NCI-H526 treated with DMSO at 0.1 percent for 48 hours (cell line): ENCODE measurements around the gene IGFBP6.
"Not testable (repeated sequence)": the region's sequence is repeated elsewhere in the genome, so short reads cannot be mapped to it uniquely, and the experiment has no call there.

Experiments used
- DNase-seq: peaks from one replicate; lab custom pipeline; 2025; lab: John Stamatoyannopoulos, UW

The IGFBP6 gene

GRCh38 chr12:53096759-53097158 lies 708 bp upstream of the IGFBP6 start:
- DNase-seq: no peak

GRCh38 chr12:53097207-53097563 lies 282 bp upstream of the IGFBP6 start:
- no peak for DNase-seq

DNA sequence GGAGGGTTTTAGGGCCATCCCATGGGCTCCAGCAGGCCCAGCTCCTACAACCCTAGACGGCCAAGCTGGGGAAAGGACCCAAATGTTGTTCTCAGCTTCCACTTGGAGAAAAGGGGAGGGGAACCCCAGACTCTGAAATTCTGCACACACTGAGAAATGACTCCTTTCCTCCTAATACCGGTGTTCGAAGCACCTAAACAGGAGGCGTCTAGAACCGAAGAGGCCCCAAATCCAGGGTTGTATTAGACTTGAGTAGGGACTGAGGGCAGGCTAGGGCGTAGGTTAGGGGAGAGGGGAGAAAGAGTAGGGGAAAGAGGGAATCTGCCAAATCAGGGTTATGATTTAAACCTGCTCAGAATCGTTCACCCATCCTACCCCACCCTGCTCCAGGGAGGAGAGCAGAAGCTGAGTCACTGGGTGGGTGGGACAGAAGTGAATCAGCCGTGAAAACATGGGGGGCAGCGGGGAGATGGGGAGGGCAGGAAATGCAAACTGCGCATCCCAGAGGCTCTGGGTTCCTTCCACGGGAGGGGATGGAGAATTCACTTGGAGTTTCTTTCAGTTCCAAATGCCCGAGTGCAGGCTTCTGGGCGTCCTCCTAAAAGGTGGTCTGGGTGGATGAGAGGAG lies 1.0 kb downstream of the IGFBP6 start:
- DNase-seq: no peak

GRCh38 chr12:53099071-53099882 lies 1.8 kb downstream of the IGFBP6 start:
- DNase-seq: peak; percentile 6

- no peak for DNase-seq
These were observed 3.1 kb downstream of the IGFBP6 start for GRCh38 chr12:53100466-53101151.

- no peak for DNase-seq
These were observed 3.8 kb downstream of the IGFBP6 start for GRCh38 chr12:53101266-53101665.

GRCh38 chr12:53101931-53102781 lies 4.7 kb downstream of the IGFBP6 start:
- no peak for DNase-seq

DNA sequence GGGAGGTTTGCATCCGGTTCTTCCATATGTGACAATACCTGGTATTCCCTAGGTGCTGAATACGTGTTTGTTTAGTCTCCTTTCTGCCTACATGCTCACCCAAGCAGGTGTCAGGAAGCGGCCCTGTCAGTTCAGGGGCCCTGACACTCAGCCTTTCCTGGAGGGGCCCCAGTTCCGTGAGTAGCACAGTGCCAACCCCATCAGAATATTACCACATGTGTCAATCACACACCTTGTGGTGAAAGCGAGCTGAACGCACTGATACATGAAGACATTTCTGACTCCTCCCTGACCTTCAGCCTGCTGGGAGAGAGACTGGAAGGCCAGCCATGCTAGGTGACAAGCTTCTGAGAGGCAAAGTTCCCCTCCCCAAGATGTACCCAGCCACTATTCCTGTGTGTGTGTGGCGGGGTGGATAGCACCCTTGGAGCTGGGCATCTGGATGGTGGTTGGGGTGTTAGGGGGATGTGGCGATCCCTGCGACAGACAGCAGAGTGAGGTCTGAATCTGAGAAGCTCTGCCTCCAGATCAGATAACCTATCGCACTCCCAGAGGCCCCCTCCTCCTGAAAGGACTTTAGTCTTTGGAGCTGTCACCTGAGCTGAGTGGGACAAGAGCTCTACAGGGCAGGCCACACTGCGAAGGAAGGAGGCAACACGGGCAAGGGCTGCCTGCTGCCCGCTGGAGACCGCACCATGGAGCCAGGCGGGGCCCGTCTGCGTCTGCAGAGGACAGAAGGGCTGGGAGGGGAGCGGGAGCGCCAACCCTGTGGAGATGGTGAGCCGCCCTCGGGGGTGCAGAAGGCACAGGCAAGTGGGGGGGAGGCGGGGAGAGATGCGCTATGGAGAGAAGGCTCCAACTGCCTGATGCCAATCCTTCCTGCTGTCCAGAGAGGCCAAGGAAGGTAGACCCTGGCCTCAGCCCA lies 5.7 kb downstream of the IGFBP6 start, which contains the start of gene SOAT2:
Gene SOAT2 (plus strand): TSS at position 604 of the 925 bp plus-strand sequence. CDS start 92 bp downstream, at position 696.
- DNase-seq: no peak

DNA sequence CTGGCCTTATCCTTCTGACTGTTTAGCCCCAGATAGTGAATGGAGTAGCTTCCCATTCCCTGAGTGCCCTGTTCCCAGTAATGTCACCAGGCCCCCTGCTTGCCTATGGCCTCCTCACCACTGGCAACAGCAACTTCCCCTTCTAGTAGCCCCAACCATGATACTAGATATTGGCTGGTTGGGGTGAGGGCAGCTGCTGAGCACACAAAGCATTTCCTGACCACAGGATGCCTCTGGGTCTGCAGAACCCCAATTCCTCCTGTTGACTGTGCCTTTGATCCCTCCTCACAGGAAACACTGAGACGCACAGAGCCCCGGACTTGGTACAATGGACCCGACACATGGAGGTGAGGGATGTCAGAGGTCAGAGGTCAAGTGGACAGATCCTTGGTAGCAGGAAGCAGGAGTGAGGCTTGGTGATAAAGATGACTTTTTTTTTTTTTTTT lies 6.4 kb downstream of the IGFBP6 start:
- DNase-seq: no peak

GRCh38 chr12:53105256-53105655 lies 7.8 kb downstream of the IGFBP6 start:
- no peak for DNase-seq

GRCh38 chr12:53105712-53106439 lies 8.4 kb downstream of the IGFBP6 start:
- DNase-seq: no peak

- no peak for DNase-seq
These were observed 9.7 kb downstream of the IGFBP6 start for GRCh38 chr12:53107122-53107521.

DNA sequence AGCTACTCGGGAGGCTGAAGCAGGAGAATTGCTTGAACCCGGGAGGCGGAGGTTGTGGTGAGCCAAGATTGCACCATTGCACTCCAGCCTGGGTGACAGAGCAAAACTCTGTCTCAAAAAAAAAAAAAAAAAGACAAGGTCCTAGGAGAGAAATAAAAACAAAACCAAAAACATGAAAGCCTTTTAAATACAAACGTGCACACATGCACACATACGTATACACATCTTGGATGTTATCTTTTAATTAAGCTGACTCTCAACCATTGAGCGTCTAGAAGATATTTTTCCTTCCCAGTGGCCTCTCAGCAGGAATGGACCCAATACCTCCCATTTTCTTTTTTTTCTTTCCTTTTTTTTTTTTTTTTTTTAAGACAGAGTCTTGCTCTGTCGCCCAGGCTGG lies 15.0 kb downstream of the IGFBP6 start:
- DNase-seq: not testable (repeated sequence)

DNA sequence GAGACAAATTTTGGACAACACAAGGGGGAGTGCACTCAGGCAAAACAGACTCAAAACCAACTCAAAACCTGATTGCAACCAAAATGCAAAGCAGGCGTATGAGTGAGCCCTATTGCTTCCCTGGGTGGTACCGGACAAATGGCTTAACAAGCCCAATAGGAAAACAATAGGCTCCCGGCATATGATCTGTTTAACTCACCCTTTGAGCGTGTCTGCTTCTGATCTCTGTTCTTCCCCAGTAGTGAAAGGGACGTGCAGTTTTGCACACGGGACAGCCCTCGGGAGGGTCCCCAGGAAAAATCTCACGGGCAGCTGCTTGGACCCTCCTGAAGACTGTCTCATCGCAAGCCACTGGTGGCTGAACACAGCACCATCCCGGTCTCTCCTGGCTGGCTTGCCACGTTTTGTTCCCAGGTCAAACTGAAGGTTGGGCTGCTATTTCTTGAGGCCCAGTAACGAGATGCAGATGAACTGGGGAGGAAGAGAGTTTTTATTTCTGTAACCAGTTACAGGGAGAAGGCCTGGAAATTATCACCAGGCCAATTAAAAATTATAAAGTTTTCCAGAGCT lies 15.8 kb downstream of the IGFBP6 start:
- DNase-seq: no peak

- DNase-seq: no peak
These were observed 16.5 kb downstream of the IGFBP6 start for GRCh38 chr12:53113951-53114350.

- no peak for DNase-seq
These were observed 17.8 kb downstream of the IGFBP6 start for GRCh38 chr12:53115112-53115890.

- no peak for DNase-seq
These were observed 18.6 kb downstream of the IGFBP6 start for GRCh38 chr12:53115891-53116648.

- no peak for DNase-seq
These were observed 21.4 kb downstream of the IGFBP6 start for GRCh38 chr12:53118751-53119300.
